GM12874 (cell line): ENCODE measurements around the gene LYZL1.
"Not testable (repeated sequence)": the region's sequence is repeated elsewhere in the genome, so short reads cannot be mapped to it uniquely, and the experiment has no call there.

Experiments
- TF ChIP-seq, protein P1 (sequence below): IDR thresholded peaks from 2 replicates; pipeline ENCODE4 v1.5.1; 2011; ENCODE audit warnings: low read depth, mild to moderate bottlenecking, control low read depth, low read length, moderate library complexity; ENCODE audit not compliant: insufficient read depth

The LYZL1 gene

DNA sequence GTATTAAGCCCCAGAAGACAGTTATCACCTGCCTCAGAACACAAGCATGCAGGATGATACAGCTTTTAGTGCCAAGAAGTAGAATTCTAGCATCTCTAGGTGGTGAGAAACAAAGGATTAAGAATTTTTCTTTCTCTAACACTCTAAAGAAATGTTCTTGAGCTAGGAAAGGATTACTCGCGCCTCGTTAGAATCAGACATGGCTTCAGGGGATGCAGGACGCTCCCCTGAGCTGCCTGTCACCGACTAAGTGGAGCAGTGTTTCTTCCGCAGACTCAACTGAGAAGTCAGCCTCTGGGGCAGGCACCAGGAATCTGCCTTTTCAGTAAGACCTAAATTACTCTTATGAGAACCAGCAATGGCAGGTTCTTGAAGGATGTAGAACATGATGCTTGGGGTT lies at the start of gene LYZL1:
Gene LYZL1, plus strand, starts transcription at position 165 of the 400 bp plus-strand sequence. CDS start 2,798 bp downstream, outside the sequence.
- TF ChIP-seq, protein P1, sequence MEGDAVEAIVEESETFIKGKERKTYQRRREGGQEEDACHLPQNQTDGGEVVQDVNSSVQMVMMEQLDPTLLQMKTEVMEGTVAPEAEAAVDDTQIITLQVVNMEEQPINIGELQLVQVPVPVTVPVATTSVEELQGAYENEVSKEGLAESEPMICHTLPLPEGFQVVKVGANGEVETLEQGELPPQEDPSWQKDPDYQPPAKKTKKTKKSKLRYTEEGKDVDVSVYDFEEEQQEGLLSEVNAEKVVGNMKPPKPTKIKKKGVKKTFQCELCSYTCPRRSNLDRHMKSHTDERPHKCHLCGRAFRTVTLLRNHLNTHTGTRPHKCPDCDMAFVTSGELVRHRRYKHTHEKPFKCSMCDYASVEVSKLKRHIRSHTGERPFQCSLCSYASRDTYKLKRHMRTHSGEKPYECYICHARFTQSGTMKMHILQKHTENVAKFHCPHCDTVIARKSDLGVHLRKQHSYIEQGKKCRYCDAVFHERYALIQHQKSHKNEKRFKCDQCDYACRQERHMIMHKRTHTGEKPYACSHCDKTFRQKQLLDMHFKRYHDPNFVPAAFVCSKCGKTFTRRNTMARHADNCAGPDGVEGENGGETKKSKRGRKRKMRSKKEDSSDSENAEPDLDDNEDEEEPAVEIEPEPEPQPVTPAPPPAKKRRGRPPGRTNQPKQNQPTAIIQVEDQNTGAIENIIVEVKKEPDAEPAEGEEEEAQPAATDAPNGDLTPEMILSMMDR = not testable (repeated sequence)

DNA sequence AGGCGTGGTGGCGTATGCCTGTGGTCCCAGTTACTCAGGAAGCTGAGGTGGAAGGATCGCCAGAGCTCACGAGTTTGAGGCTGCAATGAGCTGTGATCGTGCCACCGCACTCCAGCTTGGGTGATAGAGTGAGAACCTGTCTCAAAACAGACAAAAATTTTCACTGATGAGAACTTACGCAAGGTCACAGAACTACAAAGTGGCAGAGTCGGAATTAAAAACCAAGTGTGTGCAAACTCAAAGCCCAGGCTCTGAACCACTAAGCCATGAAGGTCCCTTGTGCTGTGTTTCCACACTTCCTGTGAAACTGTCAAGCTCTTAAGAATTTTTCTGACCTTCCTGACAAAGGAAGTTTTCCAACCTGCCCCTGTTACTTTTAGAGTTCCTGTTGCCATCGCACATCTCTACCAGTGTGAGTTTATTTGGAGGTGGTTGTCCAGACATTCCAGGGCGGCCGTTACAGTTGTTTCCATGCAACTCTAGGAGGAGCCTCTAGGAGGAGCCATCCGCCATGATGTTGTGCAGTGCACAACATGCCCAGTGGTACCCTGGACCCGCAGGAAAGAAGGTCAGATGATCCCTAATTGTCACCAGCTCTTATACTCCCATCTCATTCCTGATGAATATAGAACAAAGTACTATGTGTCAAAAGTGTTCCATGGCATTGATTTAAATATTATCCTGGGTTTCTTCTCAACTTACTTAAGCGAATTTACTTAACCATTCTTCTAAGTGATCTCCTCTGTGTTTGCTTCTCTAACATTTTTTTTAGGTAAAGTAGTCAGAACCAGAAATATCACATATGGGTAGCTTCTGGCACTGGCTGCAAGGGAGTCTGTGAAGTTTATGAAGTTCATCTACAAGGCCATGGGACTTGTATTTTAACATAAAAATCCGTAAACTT lies 49.0 kb upstream of the LYZL1 start:
- TF ChIP-seq, protein P1 = peak; percentile 72

DNA sequence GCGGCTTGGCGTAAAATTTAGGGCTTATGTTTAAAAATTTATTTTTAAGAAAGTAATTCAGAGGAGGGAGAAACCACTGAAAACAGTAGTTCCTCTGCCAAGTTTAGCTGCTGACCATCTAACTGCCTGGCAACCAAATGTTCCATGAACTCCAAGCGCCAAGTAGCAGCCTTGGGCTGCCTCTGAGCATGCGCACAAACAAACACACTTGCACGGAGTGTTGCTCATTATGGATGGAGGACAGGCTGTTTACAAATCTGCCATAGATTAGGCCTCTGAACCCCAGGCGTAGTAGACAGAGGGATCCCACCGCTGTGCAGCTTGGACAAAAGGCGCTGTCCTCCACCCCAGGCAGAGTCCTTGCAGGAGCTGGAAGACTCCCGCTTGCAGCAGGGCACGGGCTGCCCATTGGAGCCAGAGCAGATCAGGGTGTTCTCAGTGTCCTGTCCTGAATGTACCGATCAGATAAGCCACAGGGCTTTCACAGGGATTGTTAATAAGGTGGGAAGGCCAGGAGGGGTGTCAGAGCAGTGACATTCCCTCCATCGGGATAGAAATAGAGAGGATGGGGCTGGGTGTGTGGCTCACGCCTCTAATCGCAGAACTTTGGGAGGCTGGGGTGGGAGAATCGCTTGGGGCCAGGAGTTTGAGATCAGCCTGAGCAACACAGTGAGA lies 47.7 kb upstream of the LYZL1 start:
- TF ChIP-seq, protein P1 = no peak

DNA sequence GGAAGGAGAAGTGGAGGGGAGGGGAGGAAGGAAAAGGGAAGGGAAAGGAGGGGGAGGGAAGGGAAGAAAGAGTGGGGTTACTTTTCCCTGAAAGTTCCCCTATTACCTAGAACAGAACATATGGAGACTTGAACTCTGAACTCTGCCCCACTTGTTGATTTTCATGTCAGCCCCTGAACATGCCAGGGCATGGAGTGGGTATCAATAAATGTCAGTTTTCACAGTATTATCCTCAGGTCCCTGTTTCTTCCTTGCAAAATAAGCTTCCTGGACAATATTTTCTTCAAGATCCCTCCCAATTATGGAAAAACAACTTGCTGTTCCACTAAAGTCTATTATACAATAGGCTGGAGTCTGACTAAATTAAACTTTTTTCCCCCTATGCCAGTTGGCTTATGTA lies 46.9 kb upstream of the LYZL1 start:
- TF ChIP-seq, protein P1 = no peak

DNA sequence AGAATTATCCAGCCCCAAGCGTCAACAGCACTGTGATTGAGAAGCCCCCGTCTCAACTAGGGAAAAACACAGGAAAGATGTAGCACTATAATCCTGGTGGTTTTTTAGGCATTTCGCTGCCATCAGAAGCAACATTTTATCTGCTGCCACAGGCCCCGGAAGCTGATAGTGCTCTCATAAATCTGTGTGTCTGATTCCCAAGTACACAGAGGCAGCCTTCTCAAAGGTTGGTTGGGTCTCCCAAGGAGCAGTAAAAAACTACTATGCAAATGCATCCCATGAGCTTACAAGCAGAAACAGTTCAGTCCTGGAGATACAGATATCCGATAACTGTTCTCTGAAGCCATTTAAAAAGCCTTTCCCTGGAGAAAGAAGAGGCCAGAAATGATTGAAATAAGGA lies 45.8 kb upstream of the LYZL1 start:
- TF ChIP-seq, protein P1 = no peak

DNA sequence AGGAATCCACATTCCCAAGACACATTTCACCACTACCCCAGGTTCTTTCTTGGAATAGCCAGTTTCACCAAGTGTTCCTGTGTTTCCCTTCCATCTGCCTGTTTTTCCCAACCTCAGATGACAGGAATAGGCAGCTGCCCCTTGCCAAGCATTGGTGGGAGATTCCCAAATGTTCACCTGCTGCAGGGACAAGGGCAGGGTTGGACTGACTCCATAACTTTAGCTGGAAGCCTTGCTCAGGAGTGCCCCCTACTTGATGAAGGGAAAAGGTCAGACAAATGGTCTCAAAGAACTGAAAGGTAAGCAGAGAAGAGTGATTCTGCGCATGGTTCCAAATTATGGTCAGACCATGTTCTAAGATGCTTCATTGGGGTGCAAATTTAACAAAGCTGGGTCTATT lies 45.1 kb upstream of the LYZL1 start:
- TF ChIP-seq, protein P1 = peak; percentile 37; the same call in 1 of the 2 replicates

DNA sequence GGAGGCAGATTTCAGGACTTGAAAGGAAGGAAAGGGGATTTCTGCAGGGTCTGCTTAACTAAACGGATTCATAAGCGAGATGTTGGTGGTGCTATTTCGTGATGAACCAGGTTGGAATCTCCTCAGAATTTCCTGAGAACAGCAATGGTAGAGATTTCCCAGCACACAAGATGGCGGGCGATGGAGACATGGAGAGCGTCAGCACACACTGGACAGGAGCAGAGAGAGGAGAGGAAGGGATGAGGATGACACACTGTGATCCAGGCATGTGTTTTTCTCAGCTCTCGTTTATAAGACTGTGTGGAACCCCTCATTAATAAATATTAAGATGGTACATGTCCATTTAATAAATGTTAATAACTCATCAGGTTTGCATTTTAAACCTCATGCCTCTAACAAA lies 43.9 kb upstream of the LYZL1 start:
- TF ChIP-seq, protein P1 = no peak
